Hepatocyte (in vitro differentiated cells): ENCODE results near the gene UGCG. TPM values are rescaled to one million over a fixed set of nuclear protein-coding genes. Genes with fewer than 3 reads are reported as not detected.

ENCODE experiments used
- DNase-seq: peaks from one replicate; pipeline ENCODE4 v3.0.0-alpha.2; 2016; ENCODE audit warnings: low spot score
- H2AFZ ChIP-seq: fragments of 200-600 bp; sonication (generic); 2 replicates; pipeline ENCODE4 v1.6.0; 2016; ENCODE audit warnings: antibody characterized with exemption, mild to moderate bottlenecking
- H3K27ac ChIP-seq: fragments of 200-600 bp; sonication (generic); 2 replicates; pipeline ENCODE4 v1.5.1; 2016; ENCODE audit warnings: mild to moderate bottlenecking
- H3K27me3 ChIP-seq: fragments of 200-600 bp; sonication (generic); 2 replicates; pipeline ENCODE4 v1.6.1; 2016
- H3K36me3 ChIP-seq: fragments of 200-600 bp; sonication (generic); replicated peaks from 2 replicates; pipeline ENCODE4 v1.5.1; 2016; ENCODE audit warnings: low read depth; ENCODE audit not compliant: insufficient read depth
- H3K4me1 ChIP-seq: fragments of 200-600 bp; sonication (generic); 2 replicates; pipeline ENCODE4 v1.5.1; 2016; ENCODE audit warnings: mild to moderate bottlenecking, moderate library complexity; ENCODE audit not compliant: insufficient read depth
- H3K4me2 ChIP-seq: fragments of 200-600 bp; sonication (generic); 2 replicates; pipeline ENCODE4 v1.6.0; 2016
- H3K4me3 ChIP-seq: fragments of 200-600 bp; sonication (generic); 2 replicates; pipeline ENCODE4 v1.5.1; 2016; ENCODE audit warnings: mild to moderate bottlenecking
- H3K79me2 ChIP-seq: fragments of 200-600 bp; sonication (generic); 2 replicates; pipeline ENCODE4 v1.6.0; 2017; ENCODE audit warnings: mild to moderate bottlenecking
- H3K9me2 ChIP-seq: fragments of 200-600 bp; sonication (generic); replicated peaks from 2 replicates; pipeline ENCODE4 v1.6.0; 2017; ENCODE audit warnings: mild to moderate bottlenecking; ENCODE audit not compliant: insufficient read depth
- H3K9me3 ChIP-seq: fragments of 200-600 bp; sonication (generic); 2 replicates; pipeline ENCODE4 v1.5.1; 2016; ENCODE audit warnings: low read depth, mild to moderate bottlenecking
- H4K20me1 ChIP-seq: fragments of 200-600 bp; sonication (generic); 2 replicates; pipeline ENCODE4 v1.6.0; 2016; ENCODE audit warnings: mild to moderate bottlenecking; ENCODE audit not compliant: insufficient read depth, poor library complexity, severe bottlenecking
- EZH2 ChIP-seq: fragments of 200-600 bp; sonication (generic); IDR thresholded peaks from 2 replicates; pipeline ENCODE4 v1.6.1; 2016; ENCODE audit warnings: antibody characterized with exemption, mild to moderate bottlenecking, borderline replicate concordance
- EZH2phosphoT487 ChIP-seq: fragments of 200-600 bp; sonication (generic); IDR thresholded peaks from one replicate; pipeline ENCODE4 v1.6.1; 2018; ENCODE audit warnings: antibody characterized with exemption, mild to moderate bottlenecking, low read depth, moderate library complexity; ENCODE audit not compliant: unreplicated experiment, severe bottlenecking
- WGBS: methylation state at CpG from one replicate; pipeline ENCODE4 v1.1.6; 2016; ENCODE audit warnings: low lambda C conversion rate; ENCODE audit errors: missing lambda C conversion rate; 5-methylcytosine and 5-hydroxymethylcytosine counted together
- polyA plus RNA-seq: library from polyadenylated mRNA; unstranded; fragments of >200 nt; fragmentation: Nextera tagmentation; extraction: Ambion mirVana; gene quantifications from 2 replicates; pipeline ENCODE4 v1.2.1, GENCODE V29; 2016
- total RNA-seq: library from RNA; depleted of rRNA; stranded (reverse); fragments of >200 nt; gene quantifications from 2 replicates; pipeline ENCODE4 v1.2.3, GENCODE V29; 2014
- TF ChIP-seq, protein P1 (sequence below): fragments of 200-600 bp; sonication (generic); IDR thresholded peaks from 2 replicates; pipeline ENCODE4 v1.5.1; 2016; ENCODE audit warnings: antibody characterized with exemption, mild to moderate bottlenecking; ENCODE audit not compliant: poor library complexity

UGCG gene
- total and polyA plus RNA-seq, 2 experiments from 2014 or later, result 54.6 to 107 TPM

DNA sequence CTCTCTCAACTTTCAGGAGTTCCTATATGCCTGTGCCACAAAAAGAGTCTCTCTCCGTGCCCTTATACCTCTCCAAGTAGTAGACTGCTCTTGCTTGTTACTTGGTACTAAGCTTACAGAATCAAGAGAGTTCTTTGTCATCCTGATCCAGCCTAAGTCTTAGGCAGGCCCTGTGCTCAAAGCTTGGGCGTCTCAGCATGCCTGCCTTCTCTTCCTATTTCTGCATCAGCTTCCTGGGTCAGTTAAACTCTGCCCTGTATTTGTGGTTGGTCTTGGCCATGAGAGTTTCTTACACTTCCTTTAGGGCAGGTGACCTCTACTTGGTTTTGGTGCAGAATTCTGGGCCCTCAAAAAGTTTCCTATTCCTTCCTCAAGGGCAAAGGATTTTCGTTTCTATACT is 33.0 kb upstream of the UGCG start:
- Histone ChIP-seq H4K20me1 (no peaks in the 10 kb centered on the region), H3K4me1 (no peaks in the 10 kb centered on the region), H3K4me3 (no peak overlapping the region), H2AFZ (no peak overlapping the region), H3K27me3 (no peaks in the 10 kb centered on the region), H3K79me2 (no peaks in the 10 kb centered on the region), H3K27ac (no peak overlapping the region), H3K9me3 (no peaks in the 10 kb centered on the region), H3K36me3 (no peaks in the 10 kb centered on the region), H3K9me2 (no peaks in the 10 kb centered on the region), H3K4me2 (no peak overlapping the region)
- TF ChIP-seq EZH2 (no peak), EZH2phosphoT487 (no peak)
- TF ChIP-seq, protein P1, sequence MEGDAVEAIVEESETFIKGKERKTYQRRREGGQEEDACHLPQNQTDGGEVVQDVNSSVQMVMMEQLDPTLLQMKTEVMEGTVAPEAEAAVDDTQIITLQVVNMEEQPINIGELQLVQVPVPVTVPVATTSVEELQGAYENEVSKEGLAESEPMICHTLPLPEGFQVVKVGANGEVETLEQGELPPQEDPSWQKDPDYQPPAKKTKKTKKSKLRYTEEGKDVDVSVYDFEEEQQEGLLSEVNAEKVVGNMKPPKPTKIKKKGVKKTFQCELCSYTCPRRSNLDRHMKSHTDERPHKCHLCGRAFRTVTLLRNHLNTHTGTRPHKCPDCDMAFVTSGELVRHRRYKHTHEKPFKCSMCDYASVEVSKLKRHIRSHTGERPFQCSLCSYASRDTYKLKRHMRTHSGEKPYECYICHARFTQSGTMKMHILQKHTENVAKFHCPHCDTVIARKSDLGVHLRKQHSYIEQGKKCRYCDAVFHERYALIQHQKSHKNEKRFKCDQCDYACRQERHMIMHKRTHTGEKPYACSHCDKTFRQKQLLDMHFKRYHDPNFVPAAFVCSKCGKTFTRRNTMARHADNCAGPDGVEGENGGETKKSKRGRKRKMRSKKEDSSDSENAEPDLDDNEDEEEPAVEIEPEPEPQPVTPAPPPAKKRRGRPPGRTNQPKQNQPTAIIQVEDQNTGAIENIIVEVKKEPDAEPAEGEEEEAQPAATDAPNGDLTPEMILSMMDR, result no peak
- DNase-seq, result no peak
- WGBS, result 92% methylated on average over 3 of the region's 3 CpGs

- no peak overlapping the region for H2AFZ ChIP-seq
These were observed 29.6 kb upstream of the UGCG start for GRCh38 chr9:111866976-111867375.

DNA sequence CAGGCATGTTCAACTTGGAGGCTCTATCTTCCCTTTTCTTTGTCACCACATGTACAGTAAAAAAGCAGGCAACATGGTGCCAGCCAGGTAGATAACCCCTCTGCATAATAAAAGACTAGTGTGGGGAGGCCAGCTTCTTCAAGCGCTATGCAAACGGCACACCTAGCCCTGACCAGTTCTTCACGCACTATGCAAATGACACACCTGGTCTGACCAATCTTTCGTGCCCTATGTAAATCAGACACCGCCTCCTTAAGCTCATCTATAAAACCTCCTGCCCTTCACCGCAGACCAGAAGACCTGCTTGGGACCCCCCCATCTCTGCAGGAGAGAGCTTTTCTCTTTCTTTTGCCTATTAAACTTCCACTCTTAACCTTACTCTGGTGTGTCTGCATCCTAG is 28.1 kb upstream of the UGCG start:
- no peak overlapping the region for H3K4me3 ChIP-seq
- no peaks in the 10 kb centered on the region for H3K36me3 ChIP-seq
- H4K20me1 ChIP-seq, result no peaks in the 10 kb centered on the region
- no peak overlapping the region for H3K4me2 ChIP-seq
- H3K79me2 ChIP-seq, result no peaks in the 10 kb centered on the region
- no peak overlapping the region for H2AFZ ChIP-seq
- no peaks in the 10 kb centered on the region for H3K9me2 ChIP-seq
- TF ChIP-seq EZH2phosphoT487, result no peak
- no peak for TF ChIP-seq EZH2
- TF ChIP-seq, protein P1, result no peak
- H3K27me3 ChIP-seq, result no peaks in the 10 kb centered on the region
- H3K9me3 ChIP-seq, result no peaks in the 10 kb centered on the region
- H3K4me1 ChIP-seq, result peaks cover 6% of the 10 kb centered on the region
- no peak for DNase-seq
- no peak overlapping the region for H3K27ac ChIP-seq
- 89% methylated on average over 6 of the region's 6 CpGs for WGBS

More at GRCh38 chr9:111866976-111867375, 29.6 kb upstream of the UGCG start:
- H3K27ac ChIP-seq, result no peak overlapping the region
- no peaks in the 10 kb centered on the region for H4K20me1 ChIP-seq
- no peak for DNase-seq
- no peaks in the 10 kb centered on the region for H3K27me3 ChIP-seq
- no peaks in the 10 kb centered on the region for H3K9me3 ChIP-seq
- H3K4me1 ChIP-seq, result peaks cover 4% of the 10 kb centered on the region
- no peak overlapping the region for H3K4me2 ChIP-seq
- H3K4me3 ChIP-seq, result no peak overlapping the region
- TF ChIP-seq EZH2 (no peak), EZH2phosphoT487 (no peak)
- TF ChIP-seq, protein P1, result no peak
- H3K79me2 ChIP-seq, result no peaks in the 10 kb centered on the region
- H3K36me3 ChIP-seq, result no peaks in the 10 kb centered on the region
- 76% methylated on average over 5 of the region's 5 CpGs for WGBS
- no peaks in the 10 kb centered on the region for H3K9me2 ChIP-seq

DNA sequence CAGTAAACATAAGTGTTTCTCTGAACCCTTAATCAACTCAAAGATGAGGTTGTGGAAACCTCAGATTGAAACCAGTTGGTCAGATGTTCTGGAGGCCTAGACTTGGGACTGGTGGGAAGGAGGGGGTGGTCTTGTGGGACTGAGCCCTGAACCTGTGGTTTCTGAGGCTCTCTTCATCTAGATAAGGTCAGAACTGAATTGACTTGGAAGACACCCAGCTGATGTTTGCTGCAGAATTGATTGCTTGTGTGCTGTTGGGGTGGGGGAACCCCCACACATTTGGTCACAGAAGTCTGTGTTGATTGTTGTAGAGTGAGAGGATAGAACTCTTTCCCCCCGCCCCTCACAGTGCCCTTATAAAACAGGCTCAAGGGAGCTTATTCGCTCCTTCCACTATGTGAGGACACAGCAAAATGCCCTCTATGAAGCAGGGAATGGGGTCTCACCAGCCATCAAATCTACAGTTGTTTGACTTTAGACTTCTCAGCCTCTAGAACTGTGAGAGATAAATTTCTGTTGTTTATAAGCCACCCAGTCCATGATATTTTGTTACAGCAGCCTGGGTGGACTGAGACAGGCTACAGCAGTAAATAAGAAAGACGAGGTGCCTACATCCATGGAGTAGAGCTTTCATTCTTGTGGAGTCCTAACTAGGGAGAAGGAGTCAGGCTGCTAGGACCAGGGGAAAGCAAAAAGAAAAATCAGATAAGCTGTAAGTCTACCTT is 25.7 kb upstream of the UGCG start:
- Histone ChIP-seq H3K4me3 (no peak overlapping the region), H3K9me2 (no peaks in the 10 kb centered on the region), H3K4me2 (peak overlapping the region; percentile 63), H2AFZ (no peak overlapping the region), H3K4me1 (peaks cover 6% of the 10 kb centered on the region), H4K20me1 (no peaks in the 10 kb centered on the region), H3K27ac (peak overlapping the region; percentile 25), H3K36me3 (no peaks in the 10 kb centered on the region), H3K27me3 (no peaks in the 10 kb centered on the region), H3K9me3 (no peaks in the 10 kb centered on the region), H3K79me2 (no peaks in the 10 kb centered on the region)
- TF ChIP-seq, protein P1, result no peak
- TF ChIP-seq EZH2 (no peak), EZH2phosphoT487 (no peak)
- no peak for DNase-seq
- WGBS, result 85% methylated on average over 2 of the region's 3 CpGs
